Right atrium auricular region (tissue), 2 donors: Measurements from ENCODE around the gene BCLAF1. TPM values are rescaled to one million over a fixed set of nuclear protein-coding genes. Genes with fewer than 3 reads are reported as not detected.

Experiments used
- DNase-seq: peaks from one replicate; pipeline ENCODE4 v3.0.0-alpha.2; 2019; ENCODE audit warnings: low spot score
- H3K27ac ChIP-seq, 2 donors: fragments of 200-600 bp; sonication (generic); 1 replicate in 1 of 2; 2 replicates in 1 of 2; pipeline ENCODE4 v1.5.1; 2016 to 2019
- H3K27me3 ChIP-seq, 2 donors: fragments of 200-600 bp; sonication (generic); one replicate each; pipeline versions ENCODE4 v1.5.1 to v1.6.0; 2017 to 2019
- H3K36me3 ChIP-seq: fragments of 200-600 bp; sonication (generic); one replicate; pipeline ENCODE4 v1.5.1; 2016
- H3K4me1 ChIP-seq, 2 donors: fragments of 200-600 bp; sonication (generic); one replicate each; pipeline versions ENCODE4 v1.5.1 to v1.6.0; 2017 to 2019
- H3K4me3 ChIP-seq, 2 donors: fragments of 200-600 bp; sonication (generic); 1 replicate in 1 of 2; 2 replicates in 1 of 2; pipeline ENCODE4 v1.5.1; 2017 to 2019; ENCODE audit warnings: mild to moderate bottlenecking in 1 of 2, moderate library complexity in 1 of 2
- H3K9me3 ChIP-seq, 2 donors: fragments of 200-600 bp; sonication (generic); one replicate each; pipeline ENCODE4 v1.5.1; 2019
- CTCF ChIP-seq, 2 donors: fragments of 200-600 bp; sonication (generic); IDR thresholded peaks; one replicate each; pipeline ENCODE4 v1.5.1; 2019; ENCODE audit warnings: antibody characterized with exemption in 2 of 2
- total RNA-seq, 2 donors: library from RNA; depleted of rRNA; stranded (reverse); fragments of >200 nt; gene quantifications; one replicate each; pipeline ENCODE4 v1.1.0, GENCODE V29; 2016

BCLAF1 gene
- total RNA-seq, 2 donors from 2014 or later = 47.9 to 49.4 TPM

- no peaks in the 10 kb centered on the region for H3K36me3 ChIP-seq
- H3K4me3 ChIP-seq = peak overlapping the region; percentile 93 to 98
These were observed 393 bp downstream of the BCLAF1 start for GRCh38 chr6:136289327-136289578.

GRCh38 chr6:136288566-136289326, 900 bp downstream of the BCLAF1 start:
- peak in 1 of 2 donors; percentile 23 for TF ChIP-seq CTCF (IDR thresholded peaks at IDR 0.05)
- H3K4me1 ChIP-seq = peaks cover 0 to 56% of the 10 kb centered on the region in 2 donors

More at GRCh38 chr6:136289327-136289578, 393 bp downstream of the BCLAF1 start:
- H3K4me1 ChIP-seq = peaks cover 0 to 52% of the 10 kb centered on the region in 2 donors
- no peak for TF ChIP-seq CTCF (IDR thresholded peaks at IDR 0.05)
- no peaks in the 10 kb centered on the region for H3K9me3 ChIP-seq
- peak; percentile 93 for DNase-seq
- H3K27ac ChIP-seq = peak overlapping the region; percentile 100
- no peaks in the 10 kb centered on the region for H3K27me3 ChIP-seq

GRCh38 chr6:136284909-136285308, 4.7 kb downstream of the BCLAF1 start:
- H3K27ac ChIP-seq = peak overlapping the region in 1 of 2 donors; percentile 33
- H3K4me1 ChIP-seq = peaks cover 0 to 85% of the 10 kb centered on the region in 2 donors
- H3K4me3 ChIP-seq = no peak overlapping the region

More at GRCh38 chr6:136288566-136289326, 900 bp downstream of the BCLAF1 start:
- no peaks in the 10 kb centered on the region for H3K27me3 ChIP-seq
- H3K9me3 ChIP-seq = no peaks in the 10 kb centered on the region
- DNase-seq = peak; percentile 88
- peak overlapping the region; percentile 100 for H3K27ac ChIP-seq
- H3K36me3 ChIP-seq = no peaks in the 10 kb centered on the region
- peak overlapping the region; percentile 93 to 98 for H3K4me3 ChIP-seq

DNA sequence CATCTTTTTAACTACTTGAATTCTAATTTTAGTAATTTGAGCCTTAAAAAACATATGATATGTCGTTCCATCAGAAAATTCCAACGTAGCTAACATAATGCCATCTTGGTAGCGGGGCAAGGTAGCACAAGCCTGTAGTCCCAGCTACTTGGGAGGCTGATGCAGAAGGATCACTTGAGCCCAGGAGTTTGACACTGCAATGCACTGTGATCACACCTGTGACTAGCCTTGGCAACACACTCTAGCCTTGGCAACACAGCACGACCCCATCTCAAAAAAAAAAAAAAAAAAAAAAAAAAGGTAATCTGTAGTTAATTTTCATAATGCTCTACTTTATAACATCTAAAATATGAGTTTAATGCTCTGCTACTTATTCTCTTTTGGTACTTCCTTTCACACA, 6.7 kb downstream of the BCLAF1 start:
- Histone ChIP-seq H3K36me3 (peaks cover 23% of the 10 kb centered on the region), H3K27me3 (no peaks in the 10 kb centered on the region), H3K27ac (no peak overlapping the region), H3K9me3 (no peaks in the 10 kb centered on the region), H3K4me1 (peaks cover 0 to 81% of the 10 kb centered on the region in 2 donors), H3K4me3 (no peak overlapping the region)
- TF ChIP-seq CTCF (IDR thresholded peaks at IDR 0.05) = no peak
- no peak for DNase-seq

More at GRCh38 chr6:136284909-136285308, 4.7 kb downstream of the BCLAF1 start:
- Histone ChIP-seq H3K36me3 (peaks cover 9% of the 10 kb centered on the region), H3K27me3 (no peaks in the 10 kb centered on the region), H3K9me3 (no peaks in the 10 kb centered on the region)
- DNase-seq = no peak
- TF ChIP-seq CTCF (IDR thresholded peaks at IDR 0.05) = no peak

DNA sequence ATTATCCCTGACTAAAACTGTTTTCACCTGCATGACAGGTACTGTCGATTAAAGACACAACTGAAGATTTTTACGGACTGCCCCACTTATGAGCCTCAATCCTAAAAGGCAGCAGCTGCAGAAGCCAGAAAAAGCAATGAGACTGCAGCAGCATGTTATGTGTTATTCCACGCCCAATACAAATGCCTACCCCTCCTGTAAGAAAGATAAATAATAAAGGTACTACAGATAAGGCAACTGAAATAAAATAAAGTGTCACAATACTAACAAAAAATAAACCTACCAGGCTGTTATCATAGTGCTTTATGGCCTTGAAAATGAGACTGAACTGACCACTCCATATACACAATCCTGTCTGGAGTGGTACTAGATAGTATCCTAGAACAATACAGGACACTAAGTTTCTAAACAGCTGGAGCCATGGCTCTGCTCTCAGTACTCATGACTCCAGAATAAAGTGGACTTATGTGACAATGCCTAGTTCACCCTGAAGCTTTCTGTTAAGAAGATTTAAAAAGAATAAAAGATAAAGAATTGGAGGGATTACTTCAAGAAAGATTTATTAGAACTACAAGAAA, 9.5 kb downstream of the BCLAF1 start:
- H3K9me3 ChIP-seq = no peaks in the 10 kb centered on the region
- H3K4me3 ChIP-seq = no peak overlapping the region
- no peak for DNase-seq
- no peak for TF ChIP-seq CTCF (IDR thresholded peaks at IDR 0.05)
- H3K36me3 ChIP-seq = peaks cover 44% of the 10 kb centered on the region
- H3K27me3 ChIP-seq = no peaks in the 10 kb centered on the region
- H3K27ac ChIP-seq = no peak overlapping the region
- H3K4me1 ChIP-seq = peaks cover 0 to 65% of the 10 kb centered on the region in 2 donors
